LNCAP (cell line): Measurements from ENCODE around the gene CCNG2.

Experiments used
- CTCF ChIP-seq: fragments of 450-650 bp; IDR thresholded peaks from 2 replicates; pipeline ENCODE4 v1.5.1; 2017; ENCODE audit warnings: mild to moderate bottlenecking

Gene CCNG2

GRCh38 chr4:77170926-77171325 lies 13.9 kb downstream of the CCNG2 start:
- no peak for TF ChIP-seq CTCF

- TF ChIP-seq CTCF, result no peak
Observed at GRCh38 chr4:77172336-77172735, 15.3 kb downstream of the CCNG2 start.

- TF ChIP-seq CTCF, result no peak
Observed at GRCh38 chr4:77174426-77174825, 17.4 kb downstream of the CCNG2 start.

GRCh38 chr4:77175201-77175611 lies 18.2 kb downstream of the CCNG2 start:
- TF ChIP-seq CTCF, result no peak

GRCh38 chr4:77176640-77177039 lies 19.6 kb downstream of the CCNG2 start:
- TF ChIP-seq CTCF, result no peak

- TF ChIP-seq CTCF, result no peak
Observed at GRCh38 chr4:77177199-77177598, 20.2 kb downstream of the CCNG2 start.

GRCh38 chr4:77178560-77178959 lies 21.6 kb downstream of the CCNG2 start:
- TF ChIP-seq CTCF, result no peak

- TF ChIP-seq CTCF, result no peak
Observed at GRCh38 chr4:77179519-77179918, 22.5 kb downstream of the CCNG2 start.
